Nephron progenitor cell (in vitro differentiated cells): Measurements from ENCODE around the gene ST6GALNAC3.

ENCODE experiments used
- DNase-seq: peaks from one replicate; pipeline ENCODE4 v3.0.0; 2021
- H3K27ac Mint-ChIP-seq: 2 replicates; pipeline ENCODE4 v1.8.0; 2021; ENCODE audit warnings: mild to moderate bottlenecking, moderate library complexity, mixed read lengths
- H3K27me3 Mint-ChIP-seq: 2 replicates; pipeline ENCODE4 v1.8.0; 2021; ENCODE audit warnings: mild to moderate bottlenecking, low read depth, mixed read lengths; ENCODE audit not compliant: poor library complexity
- H3K36me3 Mint-ChIP-seq: 2 replicates; pipeline ENCODE4 v1.8.0; 2021; ENCODE audit warnings: low read depth, mixed read lengths
- H3K4me1 Mint-ChIP-seq: 2 replicates; pipeline ENCODE4 v1.8.0; 2021; ENCODE audit warnings: mixed read lengths
- H3K4me3 Mint-ChIP-seq: 2 replicates; pipeline ENCODE4 v1.8.0; 2021; ENCODE audit warnings: mild to moderate bottlenecking, moderate library complexity, mixed read lengths
- H3K9me3 Mint-ChIP-seq: 2 replicates; pipeline ENCODE4 v1.8.0; 2021; ENCODE audit warnings: mild to moderate bottlenecking, moderate library complexity, mixed read lengths
- TF ChIP-seq, protein P1 (sequence below): fragments of 200-600 bp; sonication (generic); IDR thresholded peaks from 2 replicates; pipeline ENCODE4 v1.5.0; 2021; ENCODE audit warnings: antibody characterized with exemption

The ST6GALNAC3 gene

DNA sequence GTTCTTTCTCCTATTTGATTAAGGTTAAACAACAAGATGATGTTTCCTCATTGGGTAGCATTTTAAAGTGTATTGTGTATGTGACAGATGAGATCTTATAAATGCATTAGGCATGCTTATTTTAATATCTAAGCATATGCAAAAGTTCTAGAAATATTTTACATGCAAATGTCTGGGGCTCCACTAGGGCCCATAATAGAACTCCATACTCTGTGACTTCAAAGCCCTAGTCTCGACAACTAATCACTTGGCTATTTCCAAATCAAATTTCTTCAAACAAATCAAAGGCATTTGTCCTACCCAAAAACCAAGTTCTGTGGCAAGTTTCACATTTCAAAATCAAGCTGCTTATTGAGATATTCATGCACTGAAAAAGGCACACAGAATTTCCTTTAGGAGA is 407.1 kb downstream of the ST6GALNAC3 start:
- DNase-seq = no peak
- peaks cover 15% of the 10 kb centered on the region for H3K36me3 Mint-ChIP-seq
- TF ChIP-seq, protein P1, sequence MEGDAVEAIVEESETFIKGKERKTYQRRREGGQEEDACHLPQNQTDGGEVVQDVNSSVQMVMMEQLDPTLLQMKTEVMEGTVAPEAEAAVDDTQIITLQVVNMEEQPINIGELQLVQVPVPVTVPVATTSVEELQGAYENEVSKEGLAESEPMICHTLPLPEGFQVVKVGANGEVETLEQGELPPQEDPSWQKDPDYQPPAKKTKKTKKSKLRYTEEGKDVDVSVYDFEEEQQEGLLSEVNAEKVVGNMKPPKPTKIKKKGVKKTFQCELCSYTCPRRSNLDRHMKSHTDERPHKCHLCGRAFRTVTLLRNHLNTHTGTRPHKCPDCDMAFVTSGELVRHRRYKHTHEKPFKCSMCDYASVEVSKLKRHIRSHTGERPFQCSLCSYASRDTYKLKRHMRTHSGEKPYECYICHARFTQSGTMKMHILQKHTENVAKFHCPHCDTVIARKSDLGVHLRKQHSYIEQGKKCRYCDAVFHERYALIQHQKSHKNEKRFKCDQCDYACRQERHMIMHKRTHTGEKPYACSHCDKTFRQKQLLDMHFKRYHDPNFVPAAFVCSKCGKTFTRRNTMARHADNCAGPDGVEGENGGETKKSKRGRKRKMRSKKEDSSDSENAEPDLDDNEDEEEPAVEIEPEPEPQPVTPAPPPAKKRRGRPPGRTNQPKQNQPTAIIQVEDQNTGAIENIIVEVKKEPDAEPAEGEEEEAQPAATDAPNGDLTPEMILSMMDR = no peak
- peaks cover 17% of the 10 kb centered on the region for H3K9me3 Mint-ChIP-seq
- H3K4me1 Mint-ChIP-seq = no peaks in the 10 kb centered on the region
- no peaks in the 10 kb centered on the region for H3K27me3 Mint-ChIP-seq
- H3K4me3 Mint-ChIP-seq = no peak overlapping the region
- H3K27ac Mint-ChIP-seq = no peak overlapping the region

DNA sequence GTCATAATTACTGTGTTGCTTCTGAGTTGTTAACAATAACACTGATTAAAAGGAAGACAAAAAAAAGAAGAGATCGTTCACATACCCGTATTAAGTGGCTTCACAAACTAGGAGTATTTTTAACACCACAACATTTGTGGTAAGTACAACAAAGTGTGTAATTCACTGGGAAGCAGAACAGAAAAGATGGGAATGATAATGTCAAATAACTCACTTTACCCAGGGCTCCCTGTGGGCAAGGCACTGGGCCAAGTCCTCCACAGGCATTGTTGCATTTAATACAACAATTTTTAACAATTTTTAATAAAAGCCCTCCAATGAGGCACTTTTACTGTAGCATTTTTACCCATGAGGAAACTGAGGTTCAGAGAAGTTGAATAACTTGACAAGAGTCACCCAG is 407.7 kb downstream of the ST6GALNAC3 start:
- H3K36me3 Mint-ChIP-seq = peaks cover 18% of the 10 kb centered on the region
- no peak for DNase-seq
- H3K27ac Mint-ChIP-seq = no peak overlapping the region
- TF ChIP-seq, protein P1 = no peak
- no peak overlapping the region for H3K4me3 Mint-ChIP-seq
- H3K4me1 Mint-ChIP-seq = no peaks in the 10 kb centered on the region
- peaks cover 21% of the 10 kb centered on the region for H3K9me3 Mint-ChIP-seq
- no peaks in the 10 kb centered on the region for H3K27me3 Mint-ChIP-seq

DNA sequence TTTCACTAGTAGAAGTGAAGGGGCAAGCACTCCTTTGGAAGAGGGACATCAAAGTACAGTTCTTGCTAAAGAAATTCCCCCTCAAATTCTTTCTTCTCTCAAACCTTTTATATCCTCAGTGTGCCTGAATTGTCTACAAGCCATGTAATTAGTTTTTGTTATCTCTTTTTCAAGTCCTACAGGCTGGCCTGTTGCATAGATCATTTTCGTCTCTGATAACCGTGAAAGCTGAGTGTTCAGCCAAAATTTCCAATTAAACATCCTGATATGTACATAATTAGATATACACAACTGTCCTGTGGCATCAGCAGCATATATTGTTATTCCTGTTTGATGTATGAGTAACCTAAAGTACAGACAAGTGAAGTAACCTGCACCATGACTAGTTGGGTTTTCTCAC is 417.2 kb downstream of the ST6GALNAC3 start:
- H3K36me3 Mint-ChIP-seq = peaks cover 13% of the 10 kb centered on the region

DNA sequence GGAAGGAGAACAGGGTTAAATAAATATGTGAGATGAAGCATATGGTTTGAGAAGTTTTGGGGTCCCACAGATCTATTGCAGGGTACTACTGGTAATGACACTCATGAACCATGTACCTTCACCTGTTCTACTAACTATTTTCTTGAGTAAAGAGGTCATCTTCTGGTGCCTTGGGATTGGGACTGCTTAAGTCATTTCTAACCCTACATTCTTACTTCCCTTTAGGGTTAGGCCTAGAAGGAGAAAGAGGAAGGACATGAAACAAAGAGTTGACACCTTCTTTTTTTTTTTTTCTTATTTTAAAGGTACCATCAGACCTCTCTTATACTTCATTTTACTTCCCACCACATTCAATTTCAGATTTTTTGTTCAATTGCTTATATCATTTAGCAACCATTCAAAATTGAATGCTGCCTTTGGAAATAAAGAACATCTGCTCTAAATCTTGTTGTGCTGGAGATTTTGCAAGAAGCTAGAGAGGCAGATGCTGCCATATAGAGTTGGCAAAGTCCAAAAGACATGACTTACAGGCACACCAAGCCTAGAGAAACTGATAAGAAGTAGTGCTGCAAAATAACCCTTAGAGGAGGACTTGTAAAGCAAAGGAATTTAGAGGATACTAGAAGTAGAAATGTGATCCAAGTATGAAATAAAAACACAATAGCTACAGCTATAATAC is 418.3 kb downstream of the ST6GALNAC3 start:
- H3K9me3 Mint-ChIP-seq = peaks cover under 1% of the 10 kb centered on the region
- H3K27me3 Mint-ChIP-seq = peaks cover 3% of the 10 kb centered on the region
- DNase-seq = no peak
- H3K4me3 Mint-ChIP-seq = no peak overlapping the region
- no peak overlapping the region for H3K27ac Mint-ChIP-seq
- H3K4me1 Mint-ChIP-seq = no peaks in the 10 kb centered on the region
- peaks cover 5% of the 10 kb centered on the region for H3K36me3 Mint-ChIP-seq
- TF ChIP-seq, protein P1 = no peak

More for the DNA sequence above, 417.2 kb downstream of the ST6GALNAC3 start:
- peaks cover 3% of the 10 kb centered on the region for H3K27me3 Mint-ChIP-seq
- no peaks in the 10 kb centered on the region for H3K4me1 Mint-ChIP-seq
- peaks cover 10% of the 10 kb centered on the region for H3K9me3 Mint-ChIP-seq
- TF ChIP-seq, protein P1 = no peak
- no peak overlapping the region for H3K4me3 Mint-ChIP-seq
- no peak overlapping the region for H3K27ac Mint-ChIP-seq
- DNase-seq = no peak

DNA sequence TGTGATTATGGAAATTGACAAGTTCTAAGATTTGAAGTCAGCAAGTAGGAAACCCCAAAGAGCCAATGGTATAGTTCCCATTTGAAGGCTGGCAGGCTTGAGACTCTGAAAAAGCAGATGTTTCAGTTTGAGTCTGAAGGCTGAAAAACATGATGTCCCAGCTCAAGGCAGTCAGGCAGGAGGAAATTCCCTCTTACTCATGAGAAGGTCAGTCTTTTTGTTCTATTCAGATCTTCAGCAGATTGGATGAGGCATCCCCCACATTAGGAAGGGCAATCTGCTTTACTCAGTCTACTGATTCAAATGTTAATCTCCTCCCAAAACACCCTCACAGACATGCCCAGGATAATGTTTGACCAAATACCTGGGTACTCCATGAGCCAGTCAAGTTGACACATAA is 420.3 kb downstream of the ST6GALNAC3 start:
- DNase-seq = no peak
- TF ChIP-seq, protein P1 = no peak
- Mint-ChIP-seq H3K4me1 (no peaks in the 10 kb centered on the region), H3K27me3 (peaks cover 3% of the 10 kb centered on the region), H3K36me3 (no peaks in the 10 kb centered on the region), H3K4me3 (no peak overlapping the region), H3K27ac (no peak overlapping the region), H3K9me3 (no peaks in the 10 kb centered on the region)

DNA sequence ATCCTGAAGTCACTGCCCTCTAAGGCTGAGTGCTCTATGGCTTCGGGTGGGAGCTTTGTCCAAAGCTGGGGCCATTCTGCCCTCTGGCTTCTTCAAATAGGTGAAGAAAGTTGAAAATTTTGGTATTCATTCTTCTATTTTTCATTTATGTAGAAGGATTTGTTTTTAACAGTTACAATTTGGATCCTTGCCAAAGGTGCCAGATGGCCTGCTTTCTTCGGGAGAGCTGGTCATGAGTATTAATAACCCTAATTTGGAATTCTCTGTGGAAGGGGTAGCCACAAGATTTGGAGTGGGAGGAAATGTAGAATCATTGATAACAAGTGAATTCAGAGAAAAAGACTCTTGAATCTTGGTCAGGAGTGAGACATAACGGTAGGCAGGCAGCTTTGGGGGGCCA is 422.3 kb downstream of the ST6GALNAC3 start:
- Mint-ChIP-seq H3K4me1 (peaks cover 17% of the 10 kb centered on the region), H3K27ac (no peak overlapping the region)
- TF ChIP-seq, protein P1 = no peak

More for the DNA sequence above, 422.3 kb downstream of the ST6GALNAC3 start:
- Mint-ChIP-seq H3K36me3 (no peaks in the 10 kb centered on the region), H3K4me3 (no peak overlapping the region), H3K27me3 (peaks cover 3% of the 10 kb centered on the region), H3K9me3 (no peaks in the 10 kb centered on the region)
- DNase-seq = no peak
